Small intestine (tissue), 7 donors: Measurements from ENCODE around the gene SIDT2. TPM values are rescaled to one million over a fixed set of nuclear protein-coding genes. Genes with fewer than 3 reads are reported as not detected.
"Not testable (repeated sequence)": the region's sequence is repeated elsewhere in the genome, so short reads cannot be mapped to it uniquely, and the experiment has no call there.

Source experiments
- DNase-seq, 2 donors: peaks; one replicate each; pipeline versions ENCODE4 v3.0.0 to v3.0.0-alpha.2; 2013
- FAIRE-seq: peaks from 2 replicates; lab custom pipeline; 2012; peaks lifted over from hg19 to GRCh38; lab: Jason Lieb, UNC
- H3K27ac ChIP-seq, 3 donors: one replicate each; pipeline ENCODE4 v1.5.1; 2013; ENCODE audit warnings: low read length in 2 of 3, mild to moderate bottlenecking in 2 of 3, control low read depth in 1 of 3, inconsistent platforms in 1 of 3, low read depth in 1 of 3, moderate library complexity in 1 of 3
- H3K27me3 ChIP-seq, 3 donors: one replicate each; pipeline ENCODE4 v1.6.1; 2013; ENCODE audit warnings: low read length in 3 of 3, inconsistent platforms in 1 of 3; ENCODE audit not compliant: control insufficient read depth in 3 of 3, insufficient read depth in 3 of 3
- H3K36me3 ChIP-seq, 3 donors: one replicate each; pipeline ENCODE4 v1.6.1; 2013; ENCODE audit warnings: low read length in 3 of 3, inconsistent platforms in 1 of 3, low read depth in 1 of 3, mild to moderate bottlenecking in 1 of 3, moderate library complexity in 1 of 3; ENCODE audit not compliant: control insufficient read depth in 3 of 3, insufficient read depth in 2 of 3
- H3K4me1 ChIP-seq, 3 donors: one replicate each; pipeline ENCODE4 v1.6.1; 2013; ENCODE audit warnings: low read length in 2 of 3, inconsistent platforms in 1 of 3, low read depth in 1 of 3, mild to moderate bottlenecking in 1 of 3, moderate library complexity in 1 of 3; ENCODE audit not compliant: control insufficient read depth in 3 of 3, insufficient read depth in 2 of 3
- H3K4me3 ChIP-seq, 3 donors: one replicate each; pipeline ENCODE4 v1.5.1; 2013; ENCODE audit warnings: low read length in 3 of 3, control low read depth in 1 of 3, inconsistent platforms in 1 of 3, low read depth in 1 of 3, mild to moderate bottlenecking in 1 of 3, moderate library complexity in 1 of 3
- H3K9me3 ChIP-seq, 2 donors: one replicate each; pipeline ENCODE4 v1.6.1; 2013; ENCODE audit warnings: low read depth in 1 of 2, low read length in 1 of 2; ENCODE audit not compliant: control insufficient read depth in 2 of 2, insufficient read depth in 1 of 2
- WGBS, 3 donors: extraction: QIAGEN DNeasy Blood & Tissue Kit; methylation state at CpG; one replicate each; pipeline ENCODE4 v1.1.7; 2013; 5-methylcytosine and 5-hydroxymethylcytosine counted together
- polyA plus RNA-seq, 4 donors: library from polyadenylated mRNA; stranded (reverse) in 3 of 4; unstranded in 1 of 4; fragments of 200-250 nt in 3 of 4; fragments of 120-200 nt in 1 of 4; gene quantifications; one replicate each; pipeline versions ENCODE4 v1.2.1 to v1.2.3, GENCODE V29; 2013
- donor health status: healthy with polysubstance abuse.
- donor health status: control.
- donor health status: control.
- donor health status: Bipolar disorder and iron deficiency.
- donor health status: healthy.

The SIDT2 gene
- polyA plus RNA-seq, 4 donors: 27.6 to 96.6 (median 55.8) TPM

DNA sequence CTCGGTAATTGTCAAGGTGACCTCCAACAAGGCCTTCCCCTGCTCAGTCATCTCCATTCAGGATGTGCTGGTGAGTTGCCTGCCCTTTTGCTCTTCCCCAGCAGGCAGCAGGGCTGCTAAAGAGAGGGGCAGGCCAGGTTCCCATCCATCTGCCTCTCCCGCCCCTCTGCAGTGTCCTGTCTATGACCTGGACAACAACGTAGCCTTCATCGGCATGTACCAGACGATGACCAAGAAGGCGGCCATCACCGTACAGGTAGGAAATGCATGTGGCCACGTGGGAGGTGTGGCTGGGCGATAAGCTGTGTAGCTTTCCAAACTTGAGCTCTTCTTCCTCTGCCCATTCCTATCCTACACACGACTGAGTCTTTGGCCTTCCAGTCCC is 4.0 kb downstream of the SIDT2 start:
- Histone ChIP-seq H3K36me3 (peaks cover 3 to 51% (median 5%) of the 10 kb centered on the region in 3 donors), H3K4me1 (peaks cover 2 to 39% (median 10%) of the 10 kb centered on the region in 3 donors), H3K9me3 (no peaks in the 10 kb centered on the region), H3K4me3 (no peak overlapping the region), H3K27me3 (no peaks in the 10 kb centered on the region), H3K27ac (no peak overlapping the region)
- FAIRE-seq: no peak
- 88 to 94% (median 93%) methylated on average over 10 of the region's 10 CpGs for WGBS, 3 donors
- DNase-seq: no peak

DNA sequence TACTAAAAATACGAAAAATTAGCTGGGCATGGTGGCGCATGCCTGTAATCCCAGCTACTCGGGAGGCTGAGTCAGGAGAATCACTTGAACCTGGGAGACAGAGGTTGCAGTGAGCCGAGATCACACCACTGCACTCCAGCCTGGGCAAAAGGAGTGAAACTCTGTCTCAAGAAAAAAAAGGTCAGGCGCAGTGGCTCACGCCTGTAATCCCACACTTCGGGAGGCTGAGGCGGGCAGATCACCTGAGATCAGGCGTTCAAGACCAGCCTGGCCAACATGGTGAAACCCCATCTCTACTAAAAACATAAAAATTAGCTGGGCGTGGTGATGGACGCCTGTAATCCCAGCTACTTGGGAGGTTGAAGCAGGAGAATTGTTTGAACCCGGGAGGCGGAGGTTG is 4.6 kb downstream of the SIDT2 start:
- H3K27ac ChIP-seq, H3K4me3 ChIP-seq, H3K27me3 ChIP-seq, FAIRE-seq, DNase-seq, H3K9me3 ChIP-seq: not testable (repeated sequence)
- WGBS, 3 donors: 90 to 95% (median 93%) methylated on average over 13 of the region's 13 CpGs
- H3K36me3 ChIP-seq: peaks cover 3 to 58% (median 5%) of the 10 kb centered on the region in 3 donors
- H3K4me1 ChIP-seq: peaks cover 2 to 33% (median 10%) of the 10 kb centered on the region in 3 donors

DNA sequence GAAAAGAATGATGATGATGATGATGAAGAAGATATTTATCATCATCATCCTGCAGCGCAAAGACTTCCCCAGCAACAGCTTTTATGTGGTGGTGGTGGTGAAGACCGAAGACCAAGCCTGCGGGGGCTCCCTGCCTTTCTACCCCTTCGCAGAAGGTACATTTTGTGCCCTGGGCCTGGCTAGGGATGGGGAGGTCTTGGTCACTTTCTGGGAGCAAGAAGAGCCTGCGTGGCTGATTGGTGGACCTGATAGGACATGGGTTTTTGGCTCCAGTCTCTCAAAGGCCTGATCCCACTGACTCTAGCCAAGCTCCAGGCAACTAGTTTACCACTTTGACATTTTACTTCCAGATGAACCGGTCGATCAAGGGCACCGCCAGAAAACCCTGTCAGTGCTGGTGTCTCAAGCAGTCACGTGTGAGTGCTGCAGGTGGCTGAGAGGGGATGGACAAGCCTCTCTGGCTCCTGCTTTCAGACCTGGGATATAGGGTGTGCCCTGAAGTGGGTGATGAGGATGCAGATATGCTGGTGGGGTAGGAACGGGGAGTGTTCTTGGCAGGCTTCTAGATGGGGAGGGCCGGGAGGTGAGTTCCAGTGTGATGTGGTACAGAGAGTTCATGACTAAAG is 5.3 kb downstream of the SIDT2 start:
- FAIRE-seq (no peak), DNase-seq (peak in 1 of 2 donors; percentile 45)
- Histone ChIP-seq H3K27me3 (no peaks in the 10 kb centered on the region), H3K27ac (no peak overlapping the region), H3K9me3 (no peaks in the 10 kb centered on the region), H3K36me3 (peaks cover 3 to 64% (median 5%) of the 10 kb centered on the region in 3 donors), H3K4me3 (no peak overlapping the region), H3K4me1 (peaks cover 2 to 31% (median 10%) of the 10 kb centered on the region in 3 donors)
- WGBS, 3 donors: 54 to 79% (median 55%) methylated on average over 11 of the region's 11 CpGs

DNA sequence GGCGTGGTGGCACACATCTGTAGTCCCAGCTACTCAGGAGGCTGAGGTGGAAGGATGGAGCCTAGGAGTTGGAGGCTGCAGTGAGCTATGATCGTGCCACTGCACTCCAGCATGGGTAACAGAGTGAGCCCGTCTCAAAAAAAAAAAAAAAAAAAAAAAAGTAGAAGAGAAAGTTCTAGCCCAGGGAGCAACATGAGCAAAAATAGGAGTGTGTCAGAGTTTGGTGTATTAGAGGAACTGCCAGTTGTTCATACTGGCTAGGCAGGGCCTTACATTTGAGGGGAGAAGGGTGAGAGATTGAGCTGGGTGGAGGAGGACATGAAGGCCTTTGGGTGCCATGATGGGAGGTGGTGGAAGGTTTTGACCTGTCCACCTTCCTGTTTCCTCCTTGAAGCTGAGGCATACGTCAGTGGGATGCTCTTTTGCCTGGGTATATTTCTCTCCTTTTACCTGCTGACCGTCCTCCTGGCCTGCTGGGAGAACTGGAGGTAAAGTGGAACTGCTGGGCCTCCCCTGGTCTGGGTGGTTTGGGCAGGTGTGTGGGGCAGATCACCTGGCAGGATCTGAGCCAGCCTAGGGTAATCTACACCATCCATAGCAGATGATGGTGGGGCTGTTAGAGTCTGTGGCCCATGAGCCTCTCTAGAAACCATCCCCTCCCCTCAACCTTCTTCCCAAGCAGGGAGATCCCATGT is 7.3 kb downstream of the SIDT2 start:
- H3K27ac ChIP-seq: peak overlapping the region in 1 of 3 donors; percentile 18

DNA sequence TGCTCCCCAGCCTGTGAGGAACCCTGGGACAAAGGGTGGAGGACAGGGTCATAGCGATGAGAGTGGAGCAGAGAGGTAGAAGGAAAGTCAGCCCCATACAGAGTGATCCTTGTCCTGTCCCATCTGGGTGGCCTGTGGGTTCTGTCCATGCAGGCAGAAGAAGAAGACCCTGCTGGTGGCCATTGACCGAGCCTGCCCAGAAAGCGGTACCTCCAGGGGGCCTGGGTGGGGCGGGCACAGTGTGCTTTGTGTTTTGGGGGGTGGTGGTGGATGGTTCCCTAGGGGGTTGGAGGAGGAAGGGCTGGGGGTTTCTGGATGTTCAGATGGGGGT is 7.9 kb downstream of the SIDT2 start:
- Histone ChIP-seq H3K36me3 (peaks cover 5 to 83% (median 6%) of the 10 kb centered on the region in 3 donors), H3K9me3 (no peaks in the 10 kb centered on the region), H3K27ac (no peak overlapping the region), H3K4me3 (no peak overlapping the region), H3K27me3 (no peaks in the 10 kb centered on the region), H3K4me1 (peaks cover 0 to 13% (median 0%) of the 10 kb centered on the region in 3 donors)
- FAIRE-seq: no peak
- DNase-seq: no peak
- WGBS, 3 donors: 95 to 100% (median 100%) methylated on average over 3 to 4 of the region's 4 CpGs

More for the DNA sequence above, 7.3 kb downstream of the SIDT2 start:
- H3K9me3 ChIP-seq: no peaks in the 10 kb centered on the region
- H3K4me3 ChIP-seq: no peak overlapping the region
- DNase-seq (no peak), FAIRE-seq (no peak)
- 81 to 89% (median 87%) methylated on average over 5 of the region's 5 CpGs for WGBS, 3 donors
- H3K27me3 ChIP-seq: no peaks in the 10 kb centered on the region
- peaks cover 2 to 17% (median 3%) of the 10 kb centered on the region in 3 donors for H3K4me1 ChIP-seq
- peaks cover 5 to 82% (median 6%) of the 10 kb centered on the region in 3 donors for H3K36me3 ChIP-seq

DNA sequence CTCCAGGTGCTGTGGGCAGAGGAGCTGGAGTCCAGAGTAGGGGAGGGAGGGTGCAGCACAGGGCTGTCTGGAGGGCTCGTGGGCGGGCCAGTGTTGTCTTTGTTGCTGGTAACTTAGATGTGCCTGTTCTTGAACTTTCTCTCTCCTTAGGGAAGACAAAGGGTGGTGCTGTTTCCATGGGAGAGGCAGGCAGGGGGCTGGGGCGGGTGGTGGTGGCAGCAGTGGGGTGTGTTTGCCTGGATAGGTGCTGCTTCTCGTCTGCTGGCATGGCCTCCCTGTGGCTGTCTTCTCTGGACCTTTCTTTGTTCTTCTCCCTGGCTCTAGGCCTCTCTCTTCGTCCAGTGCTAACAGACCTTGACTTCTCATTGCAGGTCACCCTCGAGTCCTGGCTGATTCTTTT is 8.5 kb downstream of the SIDT2 start:
- H3K9me3 ChIP-seq: no peaks in the 10 kb centered on the region
- peaks cover 0 to 9% (median 0%) of the 10 kb centered on the region in 3 donors for H3K4me1 ChIP-seq
- no peaks in the 10 kb centered on the region for H3K27me3 ChIP-seq
- 74 to 83% (median 80%) methylated on average over 6 of the region's 6 CpGs for WGBS, 3 donors
- no peak overlapping the region for H3K4me3 ChIP-seq
- no peak overlapping the region for H3K27ac ChIP-seq
- no peak for DNase-seq
- no peak for FAIRE-seq
- H3K36me3 ChIP-seq: peaks cover 6 to 83% (median 8%) of the 10 kb centered on the region in 3 donors

DNA sequence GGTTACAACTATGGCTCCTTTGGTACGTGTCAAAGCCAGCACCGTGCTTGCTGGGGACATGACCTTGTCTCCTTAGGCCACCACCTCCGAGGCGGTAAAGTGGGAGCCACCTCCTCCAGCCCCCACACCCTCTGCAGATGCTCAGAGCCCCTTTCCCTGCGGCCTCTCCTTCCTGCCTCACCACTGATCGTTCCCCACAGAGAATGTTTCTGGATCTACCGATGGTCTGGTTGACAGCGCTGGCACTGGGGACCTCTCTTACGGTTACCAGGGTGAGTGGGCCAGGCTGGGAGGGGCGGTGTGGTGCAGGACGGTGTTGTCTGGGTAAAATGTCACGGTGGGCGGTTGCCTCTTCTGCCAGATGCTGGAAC is 8.9 kb downstream of the SIDT2 start:
- no peaks in the 10 kb centered on the region for H3K27me3 ChIP-seq
- H3K27ac ChIP-seq: no peak overlapping the region
- 86 to 94% (median 91%) methylated on average over 13 of the region's 13 CpGs for WGBS, 3 donors
- peaks cover 0 to 9% (median 0%) of the 10 kb centered on the region in 3 donors for H3K4me1 ChIP-seq
- DNase-seq (no peak), FAIRE-seq (no peak)
- no peak overlapping the region for H3K4me3 ChIP-seq
- H3K36me3 ChIP-seq: peaks cover 6 to 83% (median 10%) of the 10 kb centered on the region in 3 donors
- H3K9me3 ChIP-seq: no peaks in the 10 kb centered on the region

DNA sequence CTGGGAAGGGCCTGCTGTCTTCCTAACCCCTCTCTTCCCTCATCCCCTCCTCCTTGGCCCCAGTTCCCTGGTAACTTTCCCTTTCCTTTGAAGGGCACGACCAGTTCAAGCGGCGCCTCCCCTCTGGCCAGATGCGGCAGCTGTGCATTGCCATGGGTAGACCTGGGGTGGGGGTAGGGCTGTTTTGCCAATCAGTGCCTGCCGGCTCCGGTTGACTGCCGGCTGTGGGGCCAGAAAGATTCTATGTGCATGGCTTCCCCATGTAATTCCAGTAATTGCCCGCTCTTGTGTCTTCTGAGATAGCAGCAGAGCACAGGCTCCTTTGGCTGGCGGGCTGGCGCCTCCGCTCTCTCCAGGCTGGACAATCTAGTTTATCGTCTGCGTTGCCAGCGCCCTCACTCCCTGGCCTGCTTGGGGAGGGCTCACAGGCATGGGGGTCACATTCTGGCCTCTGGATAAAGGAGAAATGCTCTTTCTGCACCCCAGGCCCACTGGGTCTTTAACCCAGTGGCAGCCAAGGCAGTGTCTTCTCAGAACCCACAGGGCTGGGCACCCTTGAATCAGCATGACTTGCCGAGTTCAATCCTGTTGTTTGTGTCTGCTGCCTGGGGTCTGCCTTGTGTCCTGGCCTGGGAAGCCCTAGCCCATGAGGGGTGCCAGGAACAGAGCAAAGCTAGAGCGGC is 9.4 kb downstream of the SIDT2 start:
- no peaks in the 10 kb centered on the region for H3K9me3 ChIP-seq

More for the DNA sequence above, 9.4 kb downstream of the SIDT2 start:
- H3K27ac ChIP-seq: no peak overlapping the region
- H3K27me3 ChIP-seq: no peaks in the 10 kb centered on the region
- H3K4me3 ChIP-seq: no peak overlapping the region
- H3K36me3 ChIP-seq: peaks cover 4 to 85% (median 11%) of the 10 kb centered on the region in 3 donors
- peaks cover 0 to 9% (median 0%) of the 10 kb centered on the region in 3 donors for H3K4me1 ChIP-seq
- WGBS, 3 donors: 92 to 93% (median 93%) methylated on average over 16 of the region's 16 CpGs
- FAIRE-seq: no peak
- no peak for DNase-seq
